NT2/D1 (cell line): ENCODE results near the gene IMMT.

Experiments
- SUZ12 ChIP-seq: IDR thresholded peaks from 2 replicates; pipeline ENCODE4 v1.6.1; 2011; ENCODE audit not compliant: insufficient read length, insufficient read depth; ENCODE audit errors: extremely low read depth
- YY1 ChIP-seq: IDR thresholded peaks from 2 replicates; pipeline ENCODE4 v1.6.1; 2011; ENCODE audit not compliant: insufficient read length, insufficient read depth
- ZNF274 ChIP-seq: IDR thresholded peaks from 2 replicates; pipeline ENCODE4 v1.6.1; 2011; ENCODE audit warnings: mild to moderate bottlenecking, low read depth, low read length

- TF ChIP-seq YY1 (no peak), ZNF274 (no peak), SUZ12 (no peak)
Measured at GRCh38 chr2:86226070-86226469, 30.8 kb upstream of the IMMT start.
